ENCODE data around the gene LRRC59.

LRRC59 gene

DNA sequence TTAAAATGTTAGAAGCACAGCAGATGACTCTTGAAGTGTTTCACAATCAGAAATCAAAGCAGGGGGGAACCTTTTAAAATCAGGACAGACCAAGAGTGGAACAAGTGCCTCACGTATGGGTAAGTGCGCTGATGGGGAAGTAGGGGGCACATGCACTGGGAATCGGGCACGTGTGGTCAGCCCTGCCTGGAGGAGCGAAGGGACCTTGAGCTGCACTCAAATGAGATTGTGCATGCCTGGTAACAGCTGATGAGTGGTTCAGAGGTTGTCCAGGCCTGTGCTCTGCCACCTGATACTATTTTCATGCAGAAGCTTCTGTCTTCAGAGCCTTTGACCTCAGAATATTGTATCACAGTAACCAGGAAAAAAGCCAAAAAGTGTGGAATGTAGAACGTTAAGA is 65.1 kb downstream of the LRRC59 start:
- no peak overlapping the region for H3K4me3 ChIP-seq (ENCODE audit: low read depth, low read length)
- peak; percentile 32 for DNase-seq (ENCODE audit: low read depth)
- TF ChIP-seq, protein P1, sequence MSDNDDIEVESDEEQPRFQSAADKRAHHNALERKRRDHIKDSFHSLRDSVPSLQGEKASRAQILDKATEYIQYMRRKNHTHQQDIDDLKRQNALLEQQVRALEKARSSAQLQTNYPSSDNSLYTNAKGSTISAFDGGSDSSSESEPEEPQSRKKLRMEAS (IDR thresholded peaks at IDR 0.05; ENCODE audit: low read depth, low read length) = peak; percentile 52
- TF ChIP-seq, protein P2, sequence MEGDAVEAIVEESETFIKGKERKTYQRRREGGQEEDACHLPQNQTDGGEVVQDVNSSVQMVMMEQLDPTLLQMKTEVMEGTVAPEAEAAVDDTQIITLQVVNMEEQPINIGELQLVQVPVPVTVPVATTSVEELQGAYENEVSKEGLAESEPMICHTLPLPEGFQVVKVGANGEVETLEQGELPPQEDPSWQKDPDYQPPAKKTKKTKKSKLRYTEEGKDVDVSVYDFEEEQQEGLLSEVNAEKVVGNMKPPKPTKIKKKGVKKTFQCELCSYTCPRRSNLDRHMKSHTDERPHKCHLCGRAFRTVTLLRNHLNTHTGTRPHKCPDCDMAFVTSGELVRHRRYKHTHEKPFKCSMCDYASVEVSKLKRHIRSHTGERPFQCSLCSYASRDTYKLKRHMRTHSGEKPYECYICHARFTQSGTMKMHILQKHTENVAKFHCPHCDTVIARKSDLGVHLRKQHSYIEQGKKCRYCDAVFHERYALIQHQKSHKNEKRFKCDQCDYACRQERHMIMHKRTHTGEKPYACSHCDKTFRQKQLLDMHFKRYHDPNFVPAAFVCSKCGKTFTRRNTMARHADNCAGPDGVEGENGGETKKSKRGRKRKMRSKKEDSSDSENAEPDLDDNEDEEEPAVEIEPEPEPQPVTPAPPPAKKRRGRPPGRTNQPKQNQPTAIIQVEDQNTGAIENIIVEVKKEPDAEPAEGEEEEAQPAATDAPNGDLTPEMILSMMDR (IDR thresholded peaks at IDR 0.05; ENCODE audit: low read depth, low read length) = no peak
